CD4-positive, alpha-beta T cell treated with Interleukin-6 for 4 hours (primary cell): ENCODE results near the gene L3MBTL3.

ENCODE experiments used
- DNase-seq: peaks from one replicate; pipeline ENCODE4 v3.0.0-alpha.2; 2020; ENCODE audit warnings: mixed read lengths

Gene L3MBTL3

GRCh38 chr6:130187335-130188206 lies 169.2 kb downstream of the L3MBTL3 start:
- no peak for DNase-seq

GRCh38 chr6:130188207-130188899 lies 170.0 kb downstream of the L3MBTL3 start:
- no peak for DNase-seq

- DNase-seq, result no peak
These were observed 171.4 kb downstream of the L3MBTL3 start for GRCh38 chr6:130189531-130190397.
